GM23338 (cell line): ENCODE data around the gene PCSK6.

Source experiments
- CREB1 ChIP-seq: fragments of 250-450 bp; sonication (Bioruptor Pico); IDR thresholded peaks from 2 replicates; pipeline ENCODE4 v1.5.0; 2020; ENCODE audit warnings: low read depth, mild to moderate bottlenecking, moderate library complexity
- EZH2 ChIP-seq: fragments of 200-600 bp; sonication (generic); IDR thresholded peaks from one replicate; pipeline ENCODE4 v1.8.0; 2017; ENCODE audit warnings: antibody characterized with exemption, mild to moderate bottlenecking, low read depth; ENCODE audit not compliant: unreplicated experiment
- EZH2phosphoT487 ChIP-seq: fragments of 200-600 bp; sonication (generic); IDR thresholded peaks from one replicate; pipeline ENCODE4 v1.8.1; 2018; ENCODE audit warnings: antibody characterized with exemption; ENCODE audit not compliant: unreplicated experiment
- JUNB ChIP-seq: IDR thresholded peaks from one replicate; pipeline ENCODE4 v1.6.1; 2016; ENCODE audit warnings: antibody characterized with exemption; ENCODE audit not compliant: unreplicated experiment
- NANOG ChIP-seq: IDR thresholded peaks from 2 replicates; pipeline ENCODE4 v1.6.1; 2016; ENCODE audit warnings: antibody characterized with exemption, borderline replicate concordance
- POLR2AphosphoS5 ChIP-seq: IDR thresholded peaks from 2 replicates; pipeline ENCODE4 v1.6.1; 2016; ENCODE audit warnings: antibody characterized with exemption, low read depth
- STAT1 ChIP-seq: IDR thresholded peaks from one replicate; pipeline ENCODE4 v1.6.1; 2016; ENCODE audit warnings: antibody characterized with exemption; ENCODE audit not compliant: unreplicated experiment
- ZNF114 ChIP-seq: fragments of 250-450 bp; sonication (Bioruptor Pico); IDR thresholded peaks from 2 replicates; pipeline ENCODE4 v1.5.0; 2020; ENCODE audit warnings: mild to moderate bottlenecking, moderate library complexity
- ZNF331 ChIP-seq: fragments of 250-450 bp; sonication (Bioruptor Pico); IDR thresholded peaks from 2 replicates; pipeline ENCODE4 v1.5.0; 2020; ENCODE audit warnings: low read depth, mild to moderate bottlenecking, moderate library complexity
- TF ChIP-seq, protein P1 (sequence below), 2 experiments: fragments of 200-600 bp in 1 of 2; sonication (generic) in 1 of 2; conservative IDR thresholded peaks; 2 replicates each; pipeline versions ENCODE4 v1.5.1 to v1.6.1; 2016 to 2017; ENCODE audit warnings: antibody characterized with exemption in 2 of 2, low read depth in 2 of 2, mild to moderate bottlenecking in 2 of 2, moderate library complexity in 1 of 2
- TF ChIP-seq, protein P2 (sequence below): IDR thresholded peaks from one replicate; pipeline ENCODE4 v1.6.1; 2018; ENCODE audit warnings: antibody characterized with exemption; ENCODE audit not compliant: unreplicated experiment
- TF ChIP-seq, protein P3 (sequence below): IDR thresholded peaks from 2 replicates; pipeline ENCODE4 v1.6.1; 2016; ENCODE audit warnings: antibody characterized with exemption
- TF ChIP-seq, protein P4 (sequence below): fragments of 250-450 bp; sonication (Bioruptor Pico); IDR thresholded peaks from 2 replicates; pipeline ENCODE4 v1.5.0; 2020; ENCODE audit warnings: mild to moderate bottlenecking, moderate library complexity

DNA sequence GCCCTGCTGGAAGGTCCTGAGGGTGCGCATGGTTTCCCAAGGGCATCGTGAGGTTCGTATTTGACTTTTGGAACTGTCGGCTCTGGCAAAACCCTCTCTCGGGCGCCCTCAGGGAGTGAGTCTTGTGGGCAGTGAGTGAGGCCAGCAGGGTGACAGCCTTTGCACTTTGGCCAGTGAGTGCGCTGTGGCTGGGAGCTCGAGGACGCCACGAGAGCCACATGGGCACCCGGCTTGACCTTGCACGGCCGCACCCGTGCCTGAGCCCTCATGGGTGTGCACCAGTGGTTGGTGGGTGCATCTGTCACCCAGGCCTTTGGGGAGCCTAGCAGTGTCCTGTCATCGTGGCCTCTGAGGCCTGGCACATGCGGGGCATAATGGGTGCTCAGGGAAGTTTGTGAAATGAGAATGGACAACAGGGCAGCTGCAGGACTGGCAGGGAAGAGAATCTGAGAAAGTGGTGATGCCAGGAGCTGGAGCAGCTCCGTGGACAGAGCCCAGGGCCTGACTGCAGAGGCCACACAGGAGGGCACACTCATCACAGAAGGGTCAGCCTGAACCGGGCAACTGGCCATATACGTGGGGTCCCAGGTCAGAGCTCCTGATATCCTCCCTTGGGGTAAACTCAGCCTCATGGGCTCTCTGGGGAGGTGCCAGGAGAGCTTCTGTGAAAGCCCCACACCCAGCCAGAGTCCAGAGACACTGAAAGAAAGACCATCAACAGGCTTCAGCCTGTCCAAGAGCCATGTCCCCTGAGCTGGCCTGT lies 164.1 kb downstream of the PCSK6 start:
- TF ChIP-seq POLR2AphosphoS5 (no peak), EZH2phosphoT487 (no peak), CREB1 (CRISPR knock-in tag) (no peak), EZH2 (no peak), JUNB (no peak), NANOG (no peak), ZNF331 (CRISPR knock-in tag) (no peak), ZNF114 (CRISPR knock-in tag) (no peak), STAT1 (no peak)
- TF ChIP-seq, protein P1, sequence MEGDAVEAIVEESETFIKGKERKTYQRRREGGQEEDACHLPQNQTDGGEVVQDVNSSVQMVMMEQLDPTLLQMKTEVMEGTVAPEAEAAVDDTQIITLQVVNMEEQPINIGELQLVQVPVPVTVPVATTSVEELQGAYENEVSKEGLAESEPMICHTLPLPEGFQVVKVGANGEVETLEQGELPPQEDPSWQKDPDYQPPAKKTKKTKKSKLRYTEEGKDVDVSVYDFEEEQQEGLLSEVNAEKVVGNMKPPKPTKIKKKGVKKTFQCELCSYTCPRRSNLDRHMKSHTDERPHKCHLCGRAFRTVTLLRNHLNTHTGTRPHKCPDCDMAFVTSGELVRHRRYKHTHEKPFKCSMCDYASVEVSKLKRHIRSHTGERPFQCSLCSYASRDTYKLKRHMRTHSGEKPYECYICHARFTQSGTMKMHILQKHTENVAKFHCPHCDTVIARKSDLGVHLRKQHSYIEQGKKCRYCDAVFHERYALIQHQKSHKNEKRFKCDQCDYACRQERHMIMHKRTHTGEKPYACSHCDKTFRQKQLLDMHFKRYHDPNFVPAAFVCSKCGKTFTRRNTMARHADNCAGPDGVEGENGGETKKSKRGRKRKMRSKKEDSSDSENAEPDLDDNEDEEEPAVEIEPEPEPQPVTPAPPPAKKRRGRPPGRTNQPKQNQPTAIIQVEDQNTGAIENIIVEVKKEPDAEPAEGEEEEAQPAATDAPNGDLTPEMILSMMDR (conservative IDR thresholded peaks at IDR 0.05; ENCODE audit: low read depth in 2 of 2) = no peak
- TF ChIP-seq, protein P2, sequence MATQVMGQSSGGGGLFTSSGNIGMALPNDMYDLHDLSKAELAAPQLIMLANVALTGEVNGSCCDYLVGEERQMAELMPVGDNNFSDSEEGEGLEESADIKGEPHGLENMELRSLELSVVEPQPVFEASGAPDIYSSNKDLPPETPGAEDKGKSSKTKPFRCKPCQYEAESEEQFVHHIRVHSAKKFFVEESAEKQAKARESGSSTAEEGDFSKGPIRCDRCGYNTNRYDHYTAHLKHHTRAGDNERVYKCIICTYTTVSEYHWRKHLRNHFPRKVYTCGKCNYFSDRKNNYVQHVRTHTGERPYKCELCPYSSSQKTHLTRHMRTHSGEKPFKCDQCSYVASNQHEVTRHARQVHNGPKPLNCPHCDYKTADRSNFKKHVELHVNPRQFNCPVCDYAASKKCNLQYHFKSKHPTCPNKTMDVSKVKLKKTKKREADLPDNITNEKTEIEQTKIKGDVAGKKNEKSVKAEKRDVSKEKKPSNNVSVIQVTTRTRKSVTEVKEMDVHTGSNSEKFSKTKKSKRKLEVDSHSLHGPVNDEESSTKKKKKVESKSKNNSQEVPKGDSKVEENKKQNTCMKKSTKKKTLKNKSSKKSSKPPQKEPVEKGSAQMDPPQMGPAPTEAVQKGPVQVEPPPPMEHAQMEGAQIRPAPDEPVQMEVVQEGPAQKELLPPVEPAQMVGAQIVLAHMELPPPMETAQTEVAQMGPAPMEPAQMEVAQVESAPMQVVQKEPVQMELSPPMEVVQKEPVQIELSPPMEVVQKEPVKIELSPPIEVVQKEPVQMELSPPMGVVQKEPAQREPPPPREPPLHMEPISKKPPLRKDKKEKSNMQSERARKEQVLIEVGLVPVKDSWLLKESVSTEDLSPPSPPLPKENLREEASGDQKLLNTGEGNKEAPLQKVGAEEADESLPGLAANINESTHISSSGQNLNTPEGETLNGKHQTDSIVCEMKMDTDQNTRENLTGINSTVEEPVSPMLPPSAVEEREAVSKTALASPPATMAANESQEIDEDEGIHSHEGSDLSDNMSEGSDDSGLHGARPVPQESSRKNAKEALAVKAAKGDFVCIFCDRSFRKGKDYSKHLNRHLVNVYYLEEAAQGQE = no peak
- TF ChIP-seq, protein P3, sequence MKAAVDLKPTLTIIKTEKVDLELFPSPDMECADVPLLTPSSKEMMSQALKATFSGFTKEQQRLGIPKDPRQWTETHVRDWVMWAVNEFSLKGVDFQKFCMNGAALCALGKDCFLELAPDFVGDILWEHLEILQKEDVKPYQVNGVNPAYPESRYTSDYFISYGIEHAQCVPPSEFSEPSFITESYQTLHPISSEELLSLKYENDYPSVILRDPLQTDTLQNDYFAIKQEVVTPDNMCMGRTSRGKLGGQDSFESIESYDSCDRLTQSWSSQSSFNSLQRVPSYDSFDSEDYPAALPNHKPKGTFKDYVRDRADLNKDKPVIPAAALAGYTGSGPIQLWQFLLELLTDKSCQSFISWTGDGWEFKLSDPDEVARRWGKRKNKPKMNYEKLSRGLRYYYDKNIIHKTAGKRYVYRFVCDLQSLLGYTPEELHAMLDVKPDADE = no peak
- TF ChIP-seq, protein P4, sequence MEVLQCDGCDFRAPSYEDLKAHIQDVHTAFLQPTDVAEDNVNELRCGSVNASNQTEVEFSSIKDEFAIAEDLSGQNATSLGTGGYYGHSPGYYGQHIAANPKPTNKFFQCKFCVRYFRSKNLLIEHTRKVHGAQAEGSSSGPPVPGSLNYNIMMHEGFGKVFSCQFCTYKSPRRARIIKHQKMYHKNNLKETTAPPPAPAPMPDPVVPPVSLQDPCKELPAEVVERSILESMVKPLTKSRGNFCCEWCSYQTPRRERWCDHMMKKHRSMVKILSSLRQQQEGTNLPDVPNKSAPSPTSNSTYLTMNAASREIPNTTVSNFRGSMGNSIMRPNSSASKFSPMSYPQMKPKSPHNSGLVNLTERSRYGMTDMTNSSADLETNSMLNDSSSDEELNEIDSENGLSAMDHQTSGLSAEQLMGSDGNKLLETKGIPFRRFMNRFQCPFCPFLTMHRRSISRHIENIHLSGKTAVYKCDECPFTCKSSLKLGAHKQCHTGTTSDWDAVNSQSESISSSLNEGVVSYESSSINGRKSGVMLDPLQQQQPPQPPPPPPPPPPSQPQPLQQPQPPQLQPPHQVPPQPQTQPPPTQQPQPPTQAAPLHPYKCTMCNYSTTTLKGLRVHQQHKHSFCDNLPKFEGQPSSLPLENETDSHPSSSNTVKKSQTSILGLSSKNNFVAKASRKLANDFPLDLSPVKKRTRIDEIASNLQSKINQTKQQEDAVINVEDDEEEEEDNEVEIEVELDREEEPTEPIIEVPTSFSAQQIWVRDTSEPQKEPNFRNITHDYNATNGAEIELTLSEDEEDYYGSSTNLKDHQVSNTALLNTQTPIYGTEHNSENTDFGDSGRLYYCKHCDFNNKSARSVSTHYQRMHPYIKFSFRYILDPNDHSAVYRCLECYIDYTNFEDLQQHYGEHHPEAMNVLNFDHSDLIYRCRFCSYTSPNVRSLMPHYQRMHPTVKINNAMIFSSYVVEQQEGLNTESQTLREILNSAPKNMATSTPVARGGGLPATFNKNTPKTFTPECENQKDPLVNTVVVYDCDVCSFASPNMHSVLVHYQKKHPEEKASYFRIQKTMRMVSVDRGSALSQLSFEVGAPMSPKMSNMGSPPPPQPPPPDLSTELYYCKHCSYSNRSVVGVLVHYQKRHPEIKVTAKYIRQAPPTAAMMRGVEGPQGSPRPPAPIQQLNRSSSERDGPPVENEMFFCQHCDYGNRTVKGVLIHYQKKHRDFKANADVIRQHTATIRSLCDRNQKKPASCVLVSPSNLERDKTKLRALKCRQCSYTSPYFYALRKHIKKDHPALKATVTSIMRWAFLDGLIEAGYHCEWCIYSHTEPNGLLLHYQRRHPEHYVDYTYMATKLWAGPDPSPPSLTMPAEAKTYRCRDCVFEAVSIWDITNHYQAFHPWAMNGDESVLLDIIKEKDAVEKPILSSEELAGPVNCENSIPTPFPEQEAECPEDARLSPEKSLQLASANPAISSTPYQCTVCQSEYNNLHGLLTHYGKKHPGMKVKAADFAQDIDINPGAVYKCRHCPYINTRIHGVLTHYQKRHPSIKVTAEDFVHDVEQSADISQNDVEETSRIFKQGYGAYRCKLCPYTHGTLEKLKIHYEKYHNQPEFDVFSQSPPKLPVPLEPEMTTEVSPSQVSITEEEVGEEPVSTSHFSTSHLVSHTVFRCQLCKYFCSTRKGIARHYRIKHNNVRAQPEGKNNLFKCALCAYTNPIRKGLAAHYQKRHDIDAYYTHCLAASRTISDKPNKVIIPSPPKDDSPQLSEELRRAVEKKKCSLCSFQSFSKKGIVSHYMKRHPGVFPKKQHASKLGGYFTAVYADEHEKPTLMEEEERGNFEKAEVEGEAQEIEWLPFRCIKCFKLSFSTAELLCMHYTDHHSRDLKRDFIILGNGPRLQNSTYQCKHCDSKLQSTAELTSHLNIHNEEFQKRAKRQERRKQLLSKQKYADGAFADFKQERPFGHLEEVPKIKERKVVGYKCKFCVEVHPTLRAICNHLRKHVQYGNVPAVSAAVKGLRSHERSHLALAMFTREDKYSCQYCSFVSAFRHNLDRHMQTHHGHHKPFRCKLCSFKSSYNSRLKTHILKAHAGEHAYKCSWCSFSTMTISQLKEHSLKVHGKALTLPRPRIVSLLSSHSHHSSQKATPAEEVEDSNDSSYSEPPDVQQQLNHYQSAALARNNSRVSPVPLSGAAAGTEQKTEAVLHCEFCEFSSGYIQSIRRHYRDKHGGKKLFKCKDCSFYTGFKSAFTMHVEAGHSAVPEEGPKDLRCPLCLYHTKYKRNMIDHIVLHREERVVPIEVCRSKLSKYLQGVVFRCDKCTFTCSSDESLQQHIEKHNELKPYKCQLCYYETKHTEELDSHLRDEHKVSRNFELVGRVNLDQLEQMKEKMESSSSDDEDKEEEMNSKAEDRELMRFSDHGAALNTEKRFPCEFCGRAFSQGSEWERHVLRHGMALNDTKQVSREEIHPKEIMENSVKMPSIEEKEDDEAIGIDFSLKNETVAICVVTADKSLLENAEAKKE (CRISPR knock-in tag) = no peak
